Sciatic nerve (tissue), 2 donors: ENCODE measurements around the gene BBS1. TPM values are rescaled to one million over a fixed set of nuclear protein-coding genes. Genes with fewer than 3 reads are reported as not detected.
A peak's percentile ranks its signal among the peaks of the same experiment; 100 is the strongest.
"Not testable (repeated sequence)": the region's sequence is repeated elsewhere in the genome, so short reads cannot be mapped to it uniquely, and the experiment has no call there.

Source experiments
- ATAC-seq: fragments of 200-7000 bp; cut with Tn5 transposase; one replicate; pipeline ENCODE4 v1.9.1; 2020; ENCODE audit warnings: mild to moderate bottlenecking, moderate library complexity
- DNase-seq: peaks from one replicate; pipeline ENCODE4 v3.0.0-alpha.2; 2020; ENCODE audit warnings: low spot score
- intact Hi-C: fragments of 100-400 bp; cut with DNase I; formaldehyde crosslinking; loops from one replicate; pipeline ENCODE4 v1.14.2; 2022
- total RNA-seq: library from RNA; stranded (reverse); fragmentation: NEBNext Ultra II Directional; extraction: Animal tissue kit (Norgen Biotek cat#: 25700); gene quantifications from one replicate; pipeline ENCODE4 v1.2.1, GENCODE V29; 2021
- donor health status: DM: no; HTN: no; CAD: no.
- donor health status: DM: no; HTN: no; CAD: no.

BBS1 gene
- total RNA-seq, 1 donor from 2014 or later, result 47.6 TPM

GRCh38 chr11:66505276-66505816 is 5.1 kb upstream of the BBS1 start:
- ATAC-seq (no peak), DNase-seq (no peak)
- intact Hi-C loops, result no loop called here

GRCh38 chr11:66509131-66509561 is 1.3 kb upstream of the BBS1 start:
- DNase-seq (no peak), ATAC-seq (no peak)
- intact Hi-C loops, result no loop called here

GRCh38 chr11:66510990-66511339 is 530 bp downstream of the BBS1 start:
- no peak for DNase-seq
- intact Hi-C loops, result no loop called here

GRCh38 chr11:66523611-66524010 is 13.2 kb downstream of the BBS1 start:
- no peak for ATAC-seq
- intact Hi-C loops, result no loop called here
- DNase-seq, result no peak

More at GRCh38 chr11:66510990-66511339, 530 bp downstream of the BBS1 start:
- no peak for ATAC-seq

GRCh38 chr11:66524304-66525040 is 14.0 kb downstream of the BBS1 start:
- DNase-seq (no peak), ATAC-seq (no peak)
- intact Hi-C loops, result no loop called here

- intact Hi-C loops, result no loop called here
- peak; percentile 18 for ATAC-seq
These were observed 18.6 kb downstream of the BBS1 start for GRCh38 chr11:66529069-66529468.

GRCh38 chr11:66529655-66530054 is 19.2 kb downstream of the BBS1 start:
- ATAC-seq (peak; percentile 18), DNase-seq (no peak)
- intact Hi-C loops, result no loop called here

More at GRCh38 chr11:66529069-66529468, 18.6 kb downstream of the BBS1 start:
- no peak for DNase-seq

- intact Hi-C loops, result no loop called here
- DNase-seq (no peak), ATAC-seq (peak; percentile 12)
These were observed 20.7 kb downstream of the BBS1 start for GRCh38 chr11:66530927-66531709.

GRCh38 chr11:66531841-66532240 is 21.4 kb downstream of the BBS1 start:
- DNase-seq (no peak), ATAC-seq (no peak)
- intact Hi-C loops, result no loop called here

- intact Hi-C loops, result no loop called here
- no peak for ATAC-seq
- no peak for DNase-seq
These were observed 22.3 kb downstream of the BBS1 start for GRCh38 chr11:66532784-66533183.

GRCh38 chr11:66539170-66539869 is 28.9 kb downstream of the BBS1 start:
- no peak for ATAC-seq
- intact Hi-C loops, result no loop called here
- DNase-seq, result no peak

- DNase-seq (no peak), ATAC-seq (no peak)
- intact Hi-C loops, result no loop called here
These were observed 29.4 kb downstream of the BBS1 start for GRCh38 chr11:66539870-66540213.

- intact Hi-C loops, DNase-seq, ATAC-seq: not testable (repeated sequence)
These were observed 30.2 kb downstream of the BBS1 start for GRCh38 chr11:66540598-66540997.

GRCh38 chr11:66541892-66542291 is 31.5 kb downstream of the BBS1 start:
- ATAC-seq, result no peak
- no peak for DNase-seq
- intact Hi-C loops, result no loop called here

GRCh38 chr11:66542362-66542761 is 31.9 kb downstream of the BBS1 start:
- no peak for DNase-seq
- no peak for ATAC-seq
- intact Hi-C loops, result no loop called here

- no peak for ATAC-seq
- peak; percentile 73 for DNase-seq
- intact Hi-C loops, result no loop called here
These were observed 33.0 kb downstream of the BBS1 start for GRCh38 chr11:66543263-66544107.

- ATAC-seq, intact Hi-C loops, DNase-seq: not testable (repeated sequence)
These were observed 34.5 kb downstream of the BBS1 start for GRCh38 chr11:66544952-66545351.

GRCh38 chr11:66545701-66546367 is 35.4 kb downstream of the BBS1 start, which contains the start of gene ZDHHC24:
ZDHHC24 (minus strand) TSS chr11:66546048; CDS start chr11:66546003, 45 bp downstream.
- intact Hi-C loops, result no loop called here
- DNase-seq, result peak; percentile 98
- ATAC-seq, result peak; percentile 97
